KBM-7 (cell line): Measurements from ENCODE around the gene SOAT2.
"Not testable (repeated sequence)": the region's sequence is repeated elsewhere in the genome, so short reads cannot be mapped to it uniquely, and the experiment has no call there.

Experiments
- DNase-seq: peaks from one replicate; pipeline ENCODE4 v3.0.0-alpha.2; 2015
- in situ Hi-C: fragments of 300-500 bp; cut with MboI; formaldehyde crosslinking; loops from 2 replicates; pipeline ENCODE4 v1.14.3; 2020; ENCODE audit warnings: low sequenced_read_pairs, low pct_unique_long_range_greater_than_20kb, mixed read lengths

The SOAT2 gene

GRCh38 chr12:53076461-53076860 lies 26.8 kb upstream of the SOAT2 start:
- in situ Hi-C loops = no loop called here
- DNase-seq = no peak

- no peak for DNase-seq
- in situ Hi-C loops = no loop called here
These were observed 26.3 kb upstream of the SOAT2 start for GRCh38 chr12:53077030-53077429.

- DNase-seq = peak; percentile 51
- in situ Hi-C loops = no loop called here
These were observed 24.7 kb upstream of the SOAT2 start for GRCh38 chr12:53078425-53079225.

GRCh38 chr12:53079226-53080117 lies 23.8 kb upstream of the SOAT2 start, which contains the start of gene SPRYD3:
TSS of gene SPRYD3 (minus strand) at chr12:53079390. CDS start at chr12:53079333, 57 bp downstream.
- in situ Hi-C loops = no loop called here
- DNase-seq = peak; percentile 97

- in situ Hi-C loops = no loop called here
These were observed 20.6 kb upstream of the SOAT2 start for GRCh38 chr12:53082637-53083175.

GRCh38 chr12:53086361-53086760 lies 16.9 kb upstream of the SOAT2 start:
- no peak for DNase-seq
- in situ Hi-C loops = no loop called here

More at GRCh38 chr12:53082637-53083175, 20.6 kb upstream of the SOAT2 start:
- no peak for DNase-seq

- no peak for DNase-seq
- in situ Hi-C loops = no loop called here
These were observed 13.2 kb upstream of the SOAT2 start for GRCh38 chr12:53090105-53090504.

- in situ Hi-C loops = no loop called here
- DNase-seq = no peak
These were observed 12.7 kb upstream of the SOAT2 start for GRCh38 chr12:53090554-53090953.

GRCh38 chr12:53091756-53092155 lies 11.5 kb upstream of the SOAT2 start:
- DNase-seq = no peak
- in situ Hi-C loops = no loop called here

GRCh38 chr12:53093777-53094393 lies 9.4 kb upstream of the SOAT2 start:
- in situ Hi-C loops = no loop called here
- DNase-seq = peak; percentile 44

GRCh38 chr12:53094394-53094787 lies 8.9 kb upstream of the SOAT2 start:
- in situ Hi-C loops = no loop called here
- DNase-seq = no peak

- not testable (repeated sequence) for DNase-seq
These were observed 8.3 kb upstream of the SOAT2 start for GRCh38 chr12:53094796-53095595.

GRCh38 chr12:53095596-53095895 lies 7.7 kb upstream of the SOAT2 start:
- DNase-seq, in situ Hi-C loops: not testable (repeated sequence)

More at GRCh38 chr12:53094796-53095595, 8.3 kb upstream of the SOAT2 start:
- in situ Hi-C loops = not testable (repeated sequence)

GRCh38 chr12:53096089-53096741 lies 7.1 kb upstream of the SOAT2 start:
- no peak for DNase-seq
- in situ Hi-C loops = no loop called here

GRCh38 chr12:53096759-53097158 lies 6.5 kb upstream of the SOAT2 start:
- in situ Hi-C loops = no loop called here
- no peak for DNase-seq

- no peak for DNase-seq
- in situ Hi-C loops = no loop called here
These were observed 6.1 kb upstream of the SOAT2 start for GRCh38 chr12:53097207-53097563.

GRCh38 chr12:53097564-53098353 lies 5.5 kb upstream of the SOAT2 start, which contains the start of gene IGFBP6:
TSS of gene IGFBP6 (plus strand) at chr12:53097667. CDS start at chr12:53097718, 51 bp downstream.
- DNase-seq = peak; percentile 44
- in situ Hi-C loops = no loop called here
